Ishikawa (cell line): ENCODE data around the gene CCDC154.

ENCODE experiments used
- CEBPB ChIP-seq: IDR thresholded peaks from 2 replicates; pipeline ENCODE4 v1.6.1; 2012
- CREB1 ChIP-seq: IDR thresholded peaks from 2 replicates; pipeline ENCODE4 v1.6.1; 2012; ENCODE audit warnings: low read depth
- EGR1 ChIP-seq: IDR thresholded peaks from 2 replicates; pipeline ENCODE4 v1.6.1; 2012
- EP300 ChIP-seq: IDR thresholded peaks from 2 replicates; pipeline ENCODE4 v1.6.1; 2012; ENCODE audit warnings: borderline replicate concordance
- FOXM1 ChIP-seq: IDR thresholded peaks from 2 replicates; pipeline ENCODE4 v1.6.1; 2012; ENCODE audit warnings: low read depth, borderline replicate concordance
- MAX ChIP-seq: IDR thresholded peaks from 2 replicates; pipeline ENCODE4 v1.6.1; 2012
- NFIC ChIP-seq: IDR thresholded peaks from 2 replicates; pipeline ENCODE4 v1.6.1; 2012
- RAD21 ChIP-seq: IDR thresholded peaks from 2 replicates; pipeline ENCODE4 v1.6.1; 2012; ENCODE audit warnings: low read depth
- REST ChIP-seq: IDR thresholded peaks from 2 replicates; pipeline ENCODE4 v1.6.1; 2012; ENCODE audit warnings: low read depth, mild to moderate bottlenecking
- TAF1 ChIP-seq: IDR thresholded peaks from 2 replicates; pipeline ENCODE4 v1.6.1; 2012; ENCODE audit warnings: low read depth, mild to moderate bottlenecking
- TCF12 ChIP-seq: IDR thresholded peaks from 2 replicates; pipeline ENCODE4 v1.6.1; 2012; ENCODE audit warnings: low read depth
- TEAD4 ChIP-seq: IDR thresholded peaks from 2 replicates; pipeline ENCODE4 v1.6.1; 2012
- USF1 ChIP-seq: IDR thresholded peaks from 2 replicates; pipeline ENCODE4 v1.6.1; 2012
- YY1 ChIP-seq: IDR thresholded peaks from 2 replicates; pipeline ENCODE4 v1.6.1; 2012; ENCODE audit warnings: low read depth
- ZBTB7A ChIP-seq: IDR thresholded peaks from 2 replicates; pipeline ENCODE4 v1.6.1; 2012; ENCODE audit warnings: low read depth

CCDC154 gene

GRCh38 chr16:1438229-1439057, 5.9 kb downstream of the CCDC154 start:
- TF ChIP-seq RAD21 (no peak), TCF12 (no peak)

GRCh38 chr16:1437606-1438005, 6.8 kb downstream of the CCDC154 start:
- no peak for TF ChIP-seq CREB1
- no peak for TF ChIP-seq MAX
- TF ChIP-seq TAF1 = no peak
- no peak for TF ChIP-seq EP300
- no peak for TF ChIP-seq CEBPB
- no peak for TF ChIP-seq REST
- no peak for TF ChIP-seq RAD21
- TF ChIP-seq EGR1 = no peak

- TF ChIP-seq USF1 = no peak
Observed at GRCh38 chr16:1436731-1437355, 7.5 kb downstream of the CCDC154 start.

GRCh38 chr16:1435921-1436697, 8.2 kb downstream of the CCDC154 start:
- TF ChIP-seq EGR1 (no peak), MAX (no peak), TCF12 (no peak), TAF1 (no peak), RAD21 (no peak)

GRCh38 chr16:1434644-1435592, 9.4 kb downstream of the CCDC154 start:
- TF ChIP-seq ZBTB7A = no peak
- no peak for TF ChIP-seq NFIC
- TF ChIP-seq YY1 = no peak
- TF ChIP-seq EGR1 = no peak
- TF ChIP-seq USF1 = no peak
- TF ChIP-seq EP300 = no peak

- TF ChIP-seq ZBTB7A (no peak), TCF12 (no peak), TAF1 (no peak), EP300 (no peak), EGR1 (no peak), CEBPB (no peak)
Observed at GRCh38 chr16:1433756-1434155, 10.6 kb downstream of the CCDC154 start.

GRCh38 chr16:1433263-1433560, 11.1 kb downstream of the CCDC154 start:
- no peak for TF ChIP-seq TCF12
- no peak for TF ChIP-seq YY1
- no peak for TF ChIP-seq CEBPB
- TF ChIP-seq CREB1 = no peak
- TF ChIP-seq RAD21 = no peak
- no peak for TF ChIP-seq NFIC
- no peak for TF ChIP-seq USF1
- TF ChIP-seq TAF1 = no peak
- TF ChIP-seq EGR1 = no peak
- TF ChIP-seq ZBTB7A = no peak
- TF ChIP-seq EP300 = no peak
- no peak for TF ChIP-seq TEAD4
- no peak for TF ChIP-seq MAX
- TF ChIP-seq FOXM1 = no peak
- TF ChIP-seq REST = no peak
